Stimulated activated CD4-positive, alpha-beta T cell treated with anti-CD3 and anti-CD28 coated beads, Interleukin-15, amount 100 ng/mL, for 24 hours (primary cell): ENCODE measurements around the gene COL11A1.
"Not testable (repeated sequence)": the region's sequence is repeated elsewhere in the genome, so short reads cannot be mapped to it uniquely, and the experiment has no call there.

Experiments used
- DNase-seq: peaks from one replicate; pipeline ENCODE4 v3.0.0-alpha.2; 2020

Gene COL11A1

GRCh38 chr1:103108376-103109150, at the start of gene COL11A1:
Gene COL11A1, minus strand, starts transcription at chr1:103108522. Its CDS starts 344 bp downstream, at chr1:103108178.
- no peak for DNase-seq

GRCh38 chr1:103156966-103157365, 48.6 kb upstream of the COL11A1 start:
- DNase-seq: no peak

- DNase-seq: no peak
Observed at GRCh38 chr1:103146166-103146565, 37.8 kb upstream of the COL11A1 start.

GRCh38 chr1:103145449-103145848, 37.1 kb upstream of the COL11A1 start:
- DNase-seq: no peak

- DNase-seq: no peak
Observed at GRCh38 chr1:103144681-103145080, 36.4 kb upstream of the COL11A1 start.

GRCh38 chr1:103142461-103142860, 34.1 kb upstream of the COL11A1 start:
- DNase-seq: no peak

- DNase-seq: no peak
Observed at GRCh38 chr1:103129796-103130195, 21.5 kb upstream of the COL11A1 start.

GRCh38 chr1:103129255-103129654, 20.9 kb upstream of the COL11A1 start:
- no peak for DNase-seq

- DNase-seq: not testable (repeated sequence)
Observed at GRCh38 chr1:103128256-103128655, 19.9 kb upstream of the COL11A1 start.

GRCh38 chr1:103125219-103125618, 16.9 kb upstream of the COL11A1 start:
- DNase-seq: no peak

GRCh38 chr1:103122983-103123720, 14.8 kb upstream of the COL11A1 start:
- DNase-seq: no peak

- DNase-seq: no peak
Observed at GRCh38 chr1:103120981-103121380, 12.7 kb upstream of the COL11A1 start.

GRCh38 chr1:103112546-103112945, 4.2 kb upstream of the COL11A1 start:
- DNase-seq: no peak

- no peak for DNase-seq
Observed at GRCh38 chr1:103111926-103112325, 3.6 kb upstream of the COL11A1 start.

GRCh38 chr1:103110701-103111100, 2.4 kb upstream of the COL11A1 start:
- no peak for DNase-seq

GRCh38 chr1:103109311-103109920, 1.1 kb upstream of the COL11A1 start:
- DNase-seq: no peak

GRCh38 chr1:103107741-103108375, 464 bp downstream of the COL11A1 start:
- DNase-seq: no peak

- DNase-seq: no peak
Observed at GRCh38 chr1:103106426-103107341, 1.6 kb downstream of the COL11A1 start.

GRCh38 chr1:103101399-103101798, 6.9 kb downstream of the COL11A1 start:
- DNase-seq: no peak

- no peak for DNase-seq
Observed at GRCh38 chr1:103089221-103089620, 19.1 kb downstream of the COL11A1 start.

- DNase-seq: no peak
Observed at GRCh38 chr1:103087256-103087655, 21.1 kb downstream of the COL11A1 start.

GRCh38 chr1:103084181-103084580, 24.1 kb downstream of the COL11A1 start:
- no peak for DNase-seq
